Measurements from ENCODE around the gene SLC14A1. TPM values are rescaled to one million over a fixed set of nuclear protein-coding genes. Genes with fewer than 3 reads are reported as not detected.

SLC14A1 gene
- total RNA-seq, 1 donor from 2014 or later: 0.36 TPM

DNA sequence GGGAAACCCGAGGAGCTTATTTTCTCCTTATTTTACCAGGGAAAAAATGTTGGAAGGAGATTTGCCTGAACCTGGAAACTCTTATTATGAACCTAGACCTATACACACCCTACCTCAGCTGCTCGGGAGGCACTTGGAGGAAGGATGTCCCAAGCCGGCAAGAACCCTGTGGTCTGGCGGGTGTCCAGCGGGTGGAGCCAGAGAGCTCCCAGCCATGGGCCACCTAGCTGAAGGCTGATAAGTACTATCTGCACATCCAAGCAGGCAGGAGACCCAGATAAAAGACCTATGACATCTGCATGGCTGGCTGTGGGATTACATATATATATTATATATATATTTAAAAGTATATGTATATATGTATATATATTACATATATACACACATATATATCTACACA, 1.1 kb upstream of the SLC14A1 start:
- DNase-seq (ENCODE audit: low spot score): peak; percentile 90
- H3K4me1 Mint-ChIP-seq (ENCODE audit: unreplicated experiment): no peaks in the 10 kb centered on the region
- TF ChIP-seq, protein P1, sequence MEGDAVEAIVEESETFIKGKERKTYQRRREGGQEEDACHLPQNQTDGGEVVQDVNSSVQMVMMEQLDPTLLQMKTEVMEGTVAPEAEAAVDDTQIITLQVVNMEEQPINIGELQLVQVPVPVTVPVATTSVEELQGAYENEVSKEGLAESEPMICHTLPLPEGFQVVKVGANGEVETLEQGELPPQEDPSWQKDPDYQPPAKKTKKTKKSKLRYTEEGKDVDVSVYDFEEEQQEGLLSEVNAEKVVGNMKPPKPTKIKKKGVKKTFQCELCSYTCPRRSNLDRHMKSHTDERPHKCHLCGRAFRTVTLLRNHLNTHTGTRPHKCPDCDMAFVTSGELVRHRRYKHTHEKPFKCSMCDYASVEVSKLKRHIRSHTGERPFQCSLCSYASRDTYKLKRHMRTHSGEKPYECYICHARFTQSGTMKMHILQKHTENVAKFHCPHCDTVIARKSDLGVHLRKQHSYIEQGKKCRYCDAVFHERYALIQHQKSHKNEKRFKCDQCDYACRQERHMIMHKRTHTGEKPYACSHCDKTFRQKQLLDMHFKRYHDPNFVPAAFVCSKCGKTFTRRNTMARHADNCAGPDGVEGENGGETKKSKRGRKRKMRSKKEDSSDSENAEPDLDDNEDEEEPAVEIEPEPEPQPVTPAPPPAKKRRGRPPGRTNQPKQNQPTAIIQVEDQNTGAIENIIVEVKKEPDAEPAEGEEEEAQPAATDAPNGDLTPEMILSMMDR (IDR thresholded peaks at IDR 0.05; ENCODE audit: unreplicated experiment): peak; percentile 68
- no peaks in the 10 kb centered on the region for H3K9me3 Mint-ChIP-seq (ENCODE audit: unreplicated experiment)
- no peak overlapping the region for H3K4me3 Mint-ChIP-seq (ENCODE audit: unreplicated experiment)
- H3K36me3 Mint-ChIP-seq (ENCODE audit: low read depth, unreplicated experiment): no peaks in the 10 kb centered on the region
- H3K27me3 Mint-ChIP-seq (ENCODE audit: unreplicated experiment): no peaks in the 10 kb centered on the region
- H3K27ac Mint-ChIP-seq (ENCODE audit: unreplicated experiment): no peak overlapping the region

DNA sequence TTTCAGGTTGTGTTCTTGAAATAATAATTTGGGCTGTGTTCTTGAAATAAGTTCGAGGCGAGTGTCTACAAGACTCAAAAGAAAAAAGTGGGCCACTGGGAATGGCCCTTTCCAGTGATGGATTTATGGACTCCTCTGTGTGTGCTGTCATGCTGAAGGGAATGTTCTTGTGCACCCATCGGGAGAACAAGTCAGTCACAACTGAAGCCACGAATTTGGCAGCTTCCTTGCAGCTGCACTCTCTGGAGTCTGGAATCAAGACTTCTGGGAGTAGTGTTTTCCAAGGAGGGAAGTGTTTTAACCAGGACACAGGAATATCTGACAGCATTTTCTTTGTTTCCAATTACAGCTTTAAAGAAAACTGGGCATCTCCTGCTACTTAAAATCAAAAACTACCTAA, 620 bp downstream of the SLC14A1 start:
- H3K36me3 Mint-ChIP-seq (ENCODE audit: low read depth, unreplicated experiment): no peaks in the 10 kb centered on the region
- no peak for DNase-seq (ENCODE audit: low spot score)
- H3K27ac Mint-ChIP-seq (ENCODE audit: unreplicated experiment): no peak overlapping the region
- TF ChIP-seq, protein P1 (IDR thresholded peaks at IDR 0.05; ENCODE audit: unreplicated experiment): no peak
- no peaks in the 10 kb centered on the region for H3K9me3 Mint-ChIP-seq (ENCODE audit: unreplicated experiment)
- H3K4me3 Mint-ChIP-seq (ENCODE audit: unreplicated experiment): no peak overlapping the region
- H3K27me3 Mint-ChIP-seq (ENCODE audit: unreplicated experiment): no peaks in the 10 kb centered on the region
- no peaks in the 10 kb centered on the region for H3K4me1 Mint-ChIP-seq (ENCODE audit: unreplicated experiment)

DNA sequence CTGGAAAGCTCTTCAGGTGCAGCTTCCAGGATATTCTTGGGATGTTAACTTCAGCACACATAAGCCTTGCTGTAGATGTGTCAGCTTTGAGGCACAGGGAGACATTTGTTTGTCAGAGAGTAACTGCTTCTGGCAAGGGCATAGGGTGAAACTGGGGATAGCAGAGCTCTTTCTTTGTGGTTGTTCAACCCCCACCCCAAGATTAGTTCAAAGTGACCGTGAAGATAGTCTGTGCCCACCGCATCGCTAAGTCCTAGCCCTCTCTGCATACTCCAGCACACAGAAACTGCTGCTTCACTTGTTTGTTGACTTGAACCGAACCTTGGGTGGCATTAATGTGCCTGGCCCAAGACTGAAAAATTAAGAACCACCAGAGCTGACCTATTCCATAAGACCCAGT, 1.4 kb downstream of the SLC14A1 start:
- Mint-ChIP-seq H3K36me3 (ENCODE audit: low read depth, unreplicated experiment) (no peaks in the 10 kb centered on the region), H3K9me3 (ENCODE audit: unreplicated experiment) (no peaks in the 10 kb centered on the region), H3K27me3 (ENCODE audit: unreplicated experiment) (no peaks in the 10 kb centered on the region), H3K4me1 (ENCODE audit: unreplicated experiment) (no peaks in the 10 kb centered on the region), H3K4me3 (ENCODE audit: unreplicated experiment) (no peak overlapping the region), H3K27ac (ENCODE audit: unreplicated experiment) (no peak overlapping the region)
- no peak for DNase-seq (ENCODE audit: low spot score)
- TF ChIP-seq, protein P1 (IDR thresholded peaks at IDR 0.05; ENCODE audit: unreplicated experiment): no peak

DNA sequence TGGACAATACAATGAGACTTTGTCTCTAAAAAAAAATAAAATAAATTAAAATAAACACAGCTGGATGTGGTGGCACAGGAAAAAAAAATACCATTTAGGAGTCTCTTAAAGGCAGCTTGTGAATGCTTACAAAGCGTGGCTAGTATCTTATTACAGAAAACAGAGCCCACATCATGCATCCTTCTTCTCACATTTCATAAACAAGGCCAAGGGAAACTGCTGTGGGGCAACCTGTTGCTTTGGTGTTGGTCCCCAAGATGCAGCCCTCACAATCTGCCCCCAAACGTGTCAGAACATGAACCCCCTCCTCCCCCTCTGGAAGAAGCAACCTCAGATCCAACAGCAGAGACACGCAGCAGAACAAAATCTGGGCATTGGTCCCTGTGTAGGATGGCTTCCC, 2.6 kb downstream of the SLC14A1 start:
- Mint-ChIP-seq H3K4me1 (ENCODE audit: unreplicated experiment) (no peaks in the 10 kb centered on the region), H3K27me3 (ENCODE audit: unreplicated experiment) (no peaks in the 10 kb centered on the region), H3K27ac (ENCODE audit: unreplicated experiment) (no peak overlapping the region), H3K36me3 (ENCODE audit: low read depth, unreplicated experiment) (no peaks in the 10 kb centered on the region), H3K4me3 (ENCODE audit: unreplicated experiment) (no peak overlapping the region), H3K9me3 (ENCODE audit: unreplicated experiment) (no peaks in the 10 kb centered on the region)
- TF ChIP-seq, protein P1 (IDR thresholded peaks at IDR 0.05; ENCODE audit: unreplicated experiment): no peak
- no peak for DNase-seq (ENCODE audit: low spot score)

DNA sequence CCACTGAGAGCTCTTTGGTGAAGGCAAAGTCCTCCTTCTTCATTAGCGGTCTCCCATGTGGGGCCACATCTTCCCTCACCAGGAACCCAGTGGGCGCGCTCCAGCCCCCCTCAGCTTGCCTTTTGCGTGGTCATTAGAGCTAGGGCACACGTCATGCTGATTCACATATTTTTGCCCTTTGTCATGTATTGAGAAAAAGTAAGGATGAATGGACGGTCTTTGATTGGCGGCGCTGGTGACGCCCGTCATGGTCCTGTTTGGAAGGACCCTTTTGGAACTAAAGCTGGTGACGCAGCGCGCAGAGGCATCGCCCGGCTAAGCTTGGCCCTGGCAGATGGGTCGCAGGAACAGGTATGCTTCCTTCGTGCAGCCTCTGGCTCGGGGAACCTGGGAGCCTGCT, 3.1 kb downstream of the SLC14A1 start:
- Mint-ChIP-seq H3K36me3 (ENCODE audit: low read depth, unreplicated experiment) (no peaks in the 10 kb centered on the region), H3K27ac (ENCODE audit: unreplicated experiment) (no peak overlapping the region), H3K9me3 (ENCODE audit: unreplicated experiment) (no peaks in the 10 kb centered on the region), H3K27me3 (ENCODE audit: unreplicated experiment) (no peaks in the 10 kb centered on the region), H3K4me3 (ENCODE audit: unreplicated experiment) (no peak overlapping the region), H3K4me1 (ENCODE audit: unreplicated experiment) (no peaks in the 10 kb centered on the region)
- no peak for DNase-seq (ENCODE audit: low spot score)
- TF ChIP-seq, protein P1 (IDR thresholded peaks at IDR 0.05; ENCODE audit: unreplicated experiment): no peak
